HG02884 (cell line): ENCODE data around the gene XPOT.

ENCODE experiments used
- ATAC-seq: cut with Tn5 transposase; IDR thresholded peaks from one replicate; pipeline ENCODE4 v1.9.1; 2021; ENCODE audit warnings: mild to moderate bottlenecking, moderate library complexity; ENCODE audit not compliant: unreplicated experiment

The XPOT gene

GRCh38 chr12:64419696-64420095 lies 15.5 kb downstream of the XPOT start:
- no peak for ATAC-seq

GRCh38 chr12:64427988-64428387 lies 23.8 kb downstream of the XPOT start:
- no peak for ATAC-seq

GRCh38 chr12:64428956-64429355 lies 24.8 kb downstream of the XPOT start:
- no peak for ATAC-seq

- ATAC-seq: no peak
These were observed 26.7 kb downstream of the XPOT start for GRCh38 chr12:64430886-64431285.

GRCh38 chr12:64431791-64432190 lies 27.6 kb downstream of the XPOT start:
- no peak for ATAC-seq

GRCh38 chr12:64433915-64434314 lies 29.7 kb downstream of the XPOT start:
- no peak for ATAC-seq

GRCh38 chr12:64440100-64440499 lies 35.9 kb downstream of the XPOT start:
- no peak for ATAC-seq

- no peak for ATAC-seq
These were observed 41.3 kb downstream of the XPOT start for GRCh38 chr12:64445490-64445889.

GRCh38 chr12:64446295-64446694 lies 42.1 kb downstream of the XPOT start:
- ATAC-seq: no peak

GRCh38 chr12:64450057-64450640 lies 46.0 kb downstream of the XPOT start:
- ATAC-seq: no peak

GRCh38 chr12:64450711-64451486 lies 46.7 kb downstream of the XPOT start:
- peak; percentile 21 for ATAC-seq

- ATAC-seq: peak; percentile 78
These were observed 47.7 kb downstream of the XPOT start, which contains the start of gene TBK1 for GRCh38 chr12:64451687-64452558. TSS of gene TBK1 (plus strand) at chr12:64452120. CDS start at chr12:64455871, 3,751 bp downstream.

GRCh38 chr12:64452559-64453329 lies 48.6 kb downstream of the XPOT start:
- ATAC-seq: no peak

GRCh38 chr12:64455506-64455905 lies 51.3 kb downstream of the XPOT start:
- ATAC-seq: no peak

GRCh38 chr12:64456119-64456518 lies 51.9 kb downstream of the XPOT start:
- ATAC-seq: no peak

- ATAC-seq: no peak
These were observed 52.8 kb downstream of the XPOT start for GRCh38 chr12:64457032-64457431.

- ATAC-seq: no peak
These were observed 53.3 kb downstream of the XPOT start for GRCh38 chr12:64457466-64457865.

- no peak for ATAC-seq
These were observed 53.7 kb downstream of the XPOT start for GRCh38 chr12:64457923-64458322.

GRCh38 chr12:64459394-64459891 lies 55.3 kb downstream of the XPOT start:
- ATAC-seq: no peak

GRCh38 chr12:64461634-64462414 lies 57.6 kb downstream of the XPOT start:
- no peak for ATAC-seq
